ENCODE results near the gene SIDT1.

GRCh38 chr3:113658107-113658506, 125.8 kb downstream of the SIDT1 start:
- TF ChIP-seq, protein P1, sequence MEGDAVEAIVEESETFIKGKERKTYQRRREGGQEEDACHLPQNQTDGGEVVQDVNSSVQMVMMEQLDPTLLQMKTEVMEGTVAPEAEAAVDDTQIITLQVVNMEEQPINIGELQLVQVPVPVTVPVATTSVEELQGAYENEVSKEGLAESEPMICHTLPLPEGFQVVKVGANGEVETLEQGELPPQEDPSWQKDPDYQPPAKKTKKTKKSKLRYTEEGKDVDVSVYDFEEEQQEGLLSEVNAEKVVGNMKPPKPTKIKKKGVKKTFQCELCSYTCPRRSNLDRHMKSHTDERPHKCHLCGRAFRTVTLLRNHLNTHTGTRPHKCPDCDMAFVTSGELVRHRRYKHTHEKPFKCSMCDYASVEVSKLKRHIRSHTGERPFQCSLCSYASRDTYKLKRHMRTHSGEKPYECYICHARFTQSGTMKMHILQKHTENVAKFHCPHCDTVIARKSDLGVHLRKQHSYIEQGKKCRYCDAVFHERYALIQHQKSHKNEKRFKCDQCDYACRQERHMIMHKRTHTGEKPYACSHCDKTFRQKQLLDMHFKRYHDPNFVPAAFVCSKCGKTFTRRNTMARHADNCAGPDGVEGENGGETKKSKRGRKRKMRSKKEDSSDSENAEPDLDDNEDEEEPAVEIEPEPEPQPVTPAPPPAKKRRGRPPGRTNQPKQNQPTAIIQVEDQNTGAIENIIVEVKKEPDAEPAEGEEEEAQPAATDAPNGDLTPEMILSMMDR (IDR thresholded peaks at IDR 0.05), result no peak
- TF ChIP-seq POLR2A (IDR thresholded peaks at IDR 0.05), result no peak

All from heart left ventricle (tissue), 13 donors.